ENCODE results near the gene ADM2.

ADM2 gene

GRCh38 chr22:50507421-50507990 is 26.2 kb downstream of the ADM2 start, which contains the start of gene LMF2:
LMF2 (minus strand) TSS chr22:50507702; CDS start chr22:50507675, 27 bp downstream.
- DNase-seq (ENCODE audit: low read depth, low spot score), result no peak
- in situ Hi-C loops (cut with HindIII; ENCODE audit: low sequenced_read_pairs), result no loop called here

GRCh38 chr22:50507991-50508884 is 26.9 kb downstream of the ADM2 start, which contains the start of gene NCAPH2:
NCAPH2 (plus strand) TSS chr22:50508224; CDS start chr22:50508338, 114 bp downstream.
- H3K4me3 ChIP-seq (ENCODE audit: low read depth, low read length), result peak within 1 kb of the TSS; percentile 98
- TF ChIP-seq CTCF (IDR thresholded peaks at IDR 0.05; ENCODE audit: low read depth, low read length), result no peak
- in situ Hi-C loops (cut with HindIII; ENCODE audit: low sequenced_read_pairs), result no loop called here
- peak; percentile 98 for DNase-seq (ENCODE audit: low read depth, low spot score)

More at GRCh38 chr22:50507421-50507990, 26.2 kb downstream of the ADM2 start, which contains the start of gene LMF2:
- H3K4me3 ChIP-seq (ENCODE audit: low read depth, low read length), result peak within 1 kb of the TSS; percentile 98
- no peak for TF ChIP-seq CTCF (IDR thresholded peaks at IDR 0.05; ENCODE audit: low read depth, low read length)

- H3K4me3 ChIP-seq (ENCODE audit: low read depth, low read length), result peak overlapping the region; percentile 81
- no peak for TF ChIP-seq CTCF (IDR thresholded peaks at IDR 0.05; ENCODE audit: low read depth, low read length)
- in situ Hi-C loops (cut with HindIII; ENCODE audit: low sequenced_read_pairs), result no loop called here
- DNase-seq (ENCODE audit: low read depth, low spot score), result no peak
Measured at GRCh38 chr22:50508897-50509296, 27.6 kb downstream of the ADM2 start.

- no peak overlapping the region for H3K4me3 ChIP-seq (ENCODE audit: low read depth, low read length)
- TF ChIP-seq CTCF (IDR thresholded peaks at IDR 0.05; ENCODE audit: low read depth, low read length), result no peak
- no peak for DNase-seq (ENCODE audit: low read depth, low spot score)
- in situ Hi-C loops (cut with HindIII; ENCODE audit: low sequenced_read_pairs), result no loop called here
Measured at GRCh38 chr22:50513175-50513574, 31.8 kb downstream of the ADM2 start.

- TF ChIP-seq CTCF (IDR thresholded peaks at IDR 0.05; ENCODE audit: low read depth, low read length), result no peak
- in situ Hi-C loops (cut with HindIII; ENCODE audit: low sequenced_read_pairs), result no loop called here
- H3K4me3 ChIP-seq (ENCODE audit: low read depth, low read length), result no peak overlapping the region
- no peak for DNase-seq (ENCODE audit: low read depth, low spot score)
Measured at GRCh38 chr22:50516068-50516467, 34.7 kb downstream of the ADM2 start.

- in situ Hi-C loops (cut with HindIII; ENCODE audit: low sequenced_read_pairs), result no loop called here
- TF ChIP-seq CTCF (IDR thresholded peaks at IDR 0.05; ENCODE audit: low read depth, low read length), result no peak
- no peak overlapping the region for H3K4me3 ChIP-seq (ENCODE audit: low read depth, low read length)
- no peak for DNase-seq (ENCODE audit: low read depth, low spot score)
Measured at GRCh38 chr22:50516891-50517290, 35.5 kb downstream of the ADM2 start.
